Right lobe of liver (tissue), 6 donors: Measurements from ENCODE around the gene DDC. TPM values are rescaled to one million over a fixed set of nuclear protein-coding genes. Genes with fewer than 3 reads are reported as not detected.
"Not testable (repeated sequence)": the region's sequence is repeated elsewhere in the genome, so short reads cannot be mapped to it uniquely, and the experiment has no call there.

Experiments used
- ATAC-seq, 4 donors: fragments of 200-7000 bp; cut with Tn5 transposase; one replicate each; pipeline ENCODE4 v1.9.1; 2020; ENCODE audit warnings: mild to moderate bottlenecking in 4 of 4, moderate library complexity in 4 of 4
- DNase-seq, 3 donors: peaks; one replicate each; pipeline ENCODE4 v3.0.0-alpha.2; 2020
- H3K27ac ChIP-seq, 3 donors: fragments of 200-600 bp; one replicate each; pipeline ENCODE4 v1.8.0; 2022
- H3K27me3 ChIP-seq, 2 donors: fragments of 200-600 bp; one replicate each; pipeline ENCODE4 v1.8.0; 2022
- H3K36me3 ChIP-seq, 4 donors: fragments of 200-600 bp; sonication (generic) in 1 of 4; one replicate each; pipeline versions ENCODE4 v1.5.1 to v1.8.0; 2017 to 2022; ENCODE audit warnings: control low read depth in 1 of 4
- H3K4me1 ChIP-seq, 4 donors: fragments of 200-600 bp; sonication (generic) in 1 of 4; one replicate each; pipeline versions ENCODE4 v1.5.1 to v1.8.0; 2017 to 2022; ENCODE audit warnings: control low read depth in 1 of 4
- H3K4me3 ChIP-seq, 3 donors: fragments of 200-600 bp; one replicate each; pipeline ENCODE4 v1.8.0; 2022
- H3K9me3 ChIP-seq, 4 donors: fragments of 200-600 bp; sonication (generic) in 1 of 4; one replicate each; pipeline versions ENCODE4 v1.5.1 to v1.8.0; 2017 to 2022; ENCODE audit warnings: control low read depth in 1 of 4
- POLR2A ChIP-seq: fragments of 450-650 bp; IDR thresholded peaks from one replicate; pipeline ENCODE4 v1.6.1; 2017; ENCODE audit warnings: antibody characterized with exemption, mild to moderate bottlenecking
- WGBS: methylation state at CpG from one replicate; pipeline ENCODE4 v1.1.6; 2018; ENCODE audit warnings: low coverage, low lambda C conversion rate; ENCODE audit not compliant: insufficient coverage; ENCODE audit errors: missing lambda C conversion rate; 5-methylcytosine and 5-hydroxymethylcytosine counted together
- intact Hi-C, 2 donors: fragments of 100-400 bp; cut with DNase I; formaldehyde crosslinking; loops; one replicate each; pipeline versions ENCODE4 v1.11.2 to v1.14.1; 2022
- total RNA-seq, 6 experiments: library from RNA; depleted of rRNA in 2 of 6; stranded (reverse); fragments of >200 nt in 2 of 6; fragmentation: NEBNext Ultra II Directional in 3 of 6; extraction: Animal tissue kit (Norgen Biotek cat#: 25700) in 3 of 6; gene quantifications; one replicate each; pipeline versions ENCODE4 v1.1.0 to v1.2.4, GENCODE V29; 2016 to 2023
- TF ChIP-seq, protein P1 (sequence below), 4 donors: fragments of 200-600 bp in 3 of 4; fragments of 450-650 bp in 1 of 4; IDR thresholded peaks; one replicate each; pipeline versions ENCODE4 v1.5.1 to v1.8.0; 2016 to 2022; ENCODE audit warnings: antibody characterized with exemption in 4 of 4, mild to moderate bottlenecking in 2 of 4
- donor health status: DM: no; HTN: yes; CAD: no.
- donor health status: DM: no; HTN: no; CAD: no.
- donor health status: DM: no; HTN: no; CAD: no.
- donor health status: DM: no; HTN: yes; CAD: no.
- donor health status: DM: no; HTN: yes; CAD: no.

DDC gene
- total RNA-seq, 6 experiments from 2014 or later = 37.9 to 75.7 (median 45.2) TPM

- no peaks in the 10 kb centered on the region for H3K27me3 ChIP-seq
- H3K4me3 ChIP-seq = no peak overlapping the region
- peaks cover 0 to 5% (median 0%) of the 10 kb centered on the region in 4 donors for H3K36me3 ChIP-seq
- intact Hi-C loops = no loop called here
- TF ChIP-seq, protein P1, sequence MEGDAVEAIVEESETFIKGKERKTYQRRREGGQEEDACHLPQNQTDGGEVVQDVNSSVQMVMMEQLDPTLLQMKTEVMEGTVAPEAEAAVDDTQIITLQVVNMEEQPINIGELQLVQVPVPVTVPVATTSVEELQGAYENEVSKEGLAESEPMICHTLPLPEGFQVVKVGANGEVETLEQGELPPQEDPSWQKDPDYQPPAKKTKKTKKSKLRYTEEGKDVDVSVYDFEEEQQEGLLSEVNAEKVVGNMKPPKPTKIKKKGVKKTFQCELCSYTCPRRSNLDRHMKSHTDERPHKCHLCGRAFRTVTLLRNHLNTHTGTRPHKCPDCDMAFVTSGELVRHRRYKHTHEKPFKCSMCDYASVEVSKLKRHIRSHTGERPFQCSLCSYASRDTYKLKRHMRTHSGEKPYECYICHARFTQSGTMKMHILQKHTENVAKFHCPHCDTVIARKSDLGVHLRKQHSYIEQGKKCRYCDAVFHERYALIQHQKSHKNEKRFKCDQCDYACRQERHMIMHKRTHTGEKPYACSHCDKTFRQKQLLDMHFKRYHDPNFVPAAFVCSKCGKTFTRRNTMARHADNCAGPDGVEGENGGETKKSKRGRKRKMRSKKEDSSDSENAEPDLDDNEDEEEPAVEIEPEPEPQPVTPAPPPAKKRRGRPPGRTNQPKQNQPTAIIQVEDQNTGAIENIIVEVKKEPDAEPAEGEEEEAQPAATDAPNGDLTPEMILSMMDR (IDR thresholded peaks at IDR 0.05) = no peak
- no peak for TF ChIP-seq POLR2A
- H3K9me3 ChIP-seq = no peaks in the 10 kb centered on the region
- DNase-seq (no peak), ATAC-seq (no peak)
- WGBS = 97% methylated on average over 9 of the region's 15 CpGs
- H3K27ac ChIP-seq = no peak overlapping the region
- H3K4me1 ChIP-seq = no peaks in the 10 kb centered on the region
Observed at GRCh38 chr7:50539725-50540124, 25.5 kb downstream of the DDC start.

- Histone ChIP-seq H3K27me3 (no peaks in the 10 kb centered on the region), H3K27ac (no peak overlapping the region), H3K36me3 (peaks cover 0 to 5% (median 0%) of the 10 kb centered on the region in 4 donors), H3K4me1 (peaks cover 0 to 5% (median 0%) of the 10 kb centered on the region in 4 donors), H3K9me3 (no peaks in the 10 kb centered on the region), H3K4me3 (no peak overlapping the region)
- TF ChIP-seq POLR2A = no peak
- TF ChIP-seq, protein P1 (IDR thresholded peaks at IDR 0.05) = no peak
- ATAC-seq (no peak), DNase-seq (no peak)
- no CpG with 5 or more reads among the region's 4 CpGs for WGBS
- intact Hi-C loops = no loop called here
Observed at GRCh38 chr7:50538478-50538877, 26.7 kb downstream of the DDC start.

DNA sequence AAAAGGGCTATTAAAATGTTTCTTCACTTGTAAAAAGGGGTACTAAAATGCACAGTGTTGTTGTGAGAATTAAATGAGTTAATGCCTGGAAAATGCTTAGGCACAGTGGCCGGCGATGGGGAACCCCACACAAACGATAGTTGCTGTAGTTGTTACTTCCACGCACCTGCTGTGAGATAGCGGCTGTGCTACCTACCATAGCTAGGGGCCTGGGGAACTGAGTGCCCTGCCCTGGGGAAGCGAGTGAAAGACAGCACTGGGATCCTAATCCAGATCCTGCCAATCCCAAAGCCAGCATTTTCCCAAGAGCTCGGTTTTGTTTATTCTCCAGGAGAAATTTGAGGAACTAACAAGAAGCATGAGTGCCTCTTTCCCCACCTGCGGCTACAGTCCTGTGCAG, 27.8 kb downstream of the DDC start:
- no peak for ATAC-seq
- WGBS = 100% methylated on average over 2 of the region's 8 CpGs
- TF ChIP-seq, protein P1 (IDR thresholded peaks at IDR 0.05) = no peak
- no peak for TF ChIP-seq POLR2A
- intact Hi-C loops = no loop called here
- H3K27ac ChIP-seq = no peak overlapping the region
- H3K9me3 ChIP-seq = no peaks in the 10 kb centered on the region
- DNase-seq = no peak
- H3K4me3 ChIP-seq = no peak overlapping the region
- H3K36me3 ChIP-seq = no peaks in the 10 kb centered on the region
- H3K4me1 ChIP-seq = peaks cover 0 to 6% (median 0%) of the 10 kb centered on the region in 4 donors
- no peaks in the 10 kb centered on the region for H3K27me3 ChIP-seq

GRCh38 chr7:50535291-50535711, 29.9 kb downstream of the DDC start:
- intact Hi-C loops, H3K9me3 ChIP-seq, H3K36me3 ChIP-seq, ATAC-seq, H3K27ac ChIP-seq, H3K27me3 ChIP-seq, H3K4me3 ChIP-seq, DNase-seq, H3K4me1 ChIP-seq: not testable (repeated sequence)
- 79% methylated on average over 7 of the region's 7 CpGs for WGBS

DNA sequence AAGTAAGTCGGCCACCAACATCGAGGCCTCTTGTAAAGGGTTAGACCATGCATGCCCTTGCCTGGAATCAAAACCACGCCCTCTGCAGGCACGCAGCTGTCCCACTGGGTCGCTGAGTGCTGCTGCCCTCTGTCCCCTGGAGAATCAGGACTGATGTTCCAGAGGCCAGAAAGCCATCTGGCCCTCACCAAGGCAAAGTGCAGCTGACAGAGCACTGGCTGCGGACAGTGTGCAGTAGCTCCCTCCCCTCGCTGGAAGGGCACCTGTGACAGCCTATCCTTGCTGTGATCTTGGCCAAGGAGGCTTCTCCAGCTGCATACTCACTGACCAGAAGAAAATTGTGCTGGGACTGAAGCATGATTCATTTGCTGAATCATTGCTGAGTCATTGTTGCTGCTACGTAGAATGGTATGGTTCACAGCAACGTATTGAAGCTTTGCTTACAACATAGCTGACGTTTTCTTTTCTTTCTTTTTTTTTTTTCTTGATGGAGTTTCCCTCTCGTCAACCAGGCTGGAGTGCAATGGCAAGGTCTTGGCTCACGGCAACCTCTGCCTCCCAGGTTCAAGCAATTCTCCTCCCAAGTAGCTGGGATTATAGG, 30.4 kb downstream of the DDC start:
- 66% methylated on average over 7 of the region's 12 CpGs for WGBS
- TF ChIP-seq, protein P1 (IDR thresholded peaks at IDR 0.05) = no peak
- TF ChIP-seq POLR2A = no peak
- H3K4me3 ChIP-seq = no peak overlapping the region
- H3K36me3 ChIP-seq = peaks cover 0 to 6% (median 0%) of the 10 kb centered on the region in 4 donors
- intact Hi-C loops = no loop called here
- H3K9me3 ChIP-seq = no peaks in the 10 kb centered on the region
- H3K4me1 ChIP-seq = peaks cover 0 to 6% (median 0%) of the 10 kb centered on the region in 4 donors
- no peaks in the 10 kb centered on the region for H3K27me3 ChIP-seq
- peak; percentile 21 to 55 (median 34) for ATAC-seq
- H3K27ac ChIP-seq = no peak overlapping the region
- DNase-seq = no peak
